Spleen (tissue), 11 donors: ENCODE measurements around the gene GAB2. TPM values are rescaled to one million over a fixed set of nuclear protein-coding genes. Genes with fewer than 3 reads are reported as not detected.

Experiments used
- DNase-seq: peaks from one replicate; pipeline ENCODE4 v3.0.0-alpha.2; 2020
- H3K27ac ChIP-seq, 8 donors: fragments of 200-600 bp; sonication (generic) in 7 of 8; 1 replicate in 4 of 8; 2 replicates in 4 of 8; pipeline versions ENCODE4 v1.5.0 to v1.8.0; 2016 to 2021; ENCODE audit warnings: inconsistent platforms in 4 of 8, mild to moderate bottlenecking in 4 of 8, moderate library complexity in 1 of 8
- H3K27me3 ChIP-seq, 7 donors: fragments of 200-600 bp; sonication (generic) in 6 of 7; replicated peaks in 1 of 7; 1 replicate in 4 of 7; 2 replicates in 3 of 7; pipeline versions ENCODE4 v1.5.0 to v1.8.0; 2016 to 2021; ENCODE audit warnings: inconsistent platforms in 3 of 7, mild to moderate bottlenecking in 1 of 7
- H3K36me3 ChIP-seq, 6 donors: fragments of 200-600 bp; sonication (generic) in 5 of 6; 1 replicate in 4 of 6; 2 replicates in 2 of 6; pipeline versions ENCODE4 v1.5.0 to v1.8.0; 2016 to 2021; ENCODE audit warnings: inconsistent platforms in 2 of 6
- H3K4me1 ChIP-seq, 6 donors: fragments of 200-600 bp; sonication (generic) in 5 of 6; 1 replicate in 3 of 6; 2 replicates in 3 of 6; pipeline versions ENCODE4 v1.5.0 to v1.8.0; 2016 to 2021; ENCODE audit warnings: inconsistent platforms in 3 of 6
- H3K4me3 ChIP-seq, 8 donors: fragments of 200-600 bp; sonication (generic) in 7 of 8; 1 replicate in 4 of 8; 2 replicates in 4 of 8; pipeline versions ENCODE4 v1.5.0 to v1.8.0; 2016 to 2021; ENCODE audit warnings: inconsistent platforms in 4 of 8, mild to moderate bottlenecking in 4 of 8, moderate library complexity in 2 of 8
- H3K9me3 ChIP-seq, 8 donors: fragments of 200-600 bp; sonication (generic) in 7 of 8; 1 replicate in 4 of 8; 2 replicates in 4 of 8; pipeline versions ENCODE4 v1.5.0 to v1.8.0; 2016 to 2021; ENCODE audit warnings: inconsistent platforms in 4 of 8
- CTCF ChIP-seq, 11 experiments: fragments of 200-600 bp in 7 of 11; fragments of 450-650 bp in 4 of 11; sonication (generic) in 4 of 11; IDR thresholded peaks in 8 of 11; conservative IDR thresholded peaks in 3 of 11; 1 replicate in 7 of 11; 2 replicates in 4 of 11; pipeline versions ENCODE4 v1.4.0 to v1.8.0; 2016 to 2021; ENCODE audit warnings: antibody characterized with exemption in 11 of 11, inconsistent platforms in 4 of 11, mild to moderate bottlenecking in 1 of 11
- POLR2A ChIP-seq, 3 donors: fragments of 450-650 bp; IDR thresholded peaks; one replicate each; pipeline ENCODE4 v1.5.1; 2017; ENCODE audit warnings: antibody characterized with exemption in 3 of 3, mild to moderate bottlenecking in 1 of 3
- POLR2AphosphoS5 ChIP-seq, 3 donors: sonication (generic); formaldehyde crosslinking; IDR thresholded peaks; one replicate each; pipeline ENCODE4 v1.5.1; 2017; ENCODE audit warnings: antibody characterized with exemption in 3 of 3
- WGBS, 5 donors: extraction: QIAGEN DNeasy Blood & Tissue Kit in 3 of 5; methylation state at CpG; one replicate each; pipeline versions ENCODE4 v1.1.5 to v1.1.7; 2013 to 2018; 5-methylcytosine and 5-hydroxymethylcytosine counted together
- intact Hi-C: fragments of 100-400 bp; cut with DNase I; formaldehyde crosslinking; loops from one replicate; pipeline ENCODE4 v1.15.0; 2023; ENCODE audit warnings: low total_unique reads
- polyA plus RNA-seq, 3 donors: library from polyadenylated mRNA; stranded (reverse); fragments of 200-250 nt; gene quantifications; one replicate each; pipeline ENCODE4 v1.2.1, GENCODE V29; 2013
- total RNA-seq, 7 donors: library from RNA; depleted of rRNA in 3 of 7; stranded (reverse); fragments of >200 nt in 3 of 7; fragmentation: NEBNext Ultra II Directional in 4 of 7; extraction: Animal tissue kit (Norgen Biotek cat#: 25700) in 4 of 7; gene quantifications; one replicate each; pipeline versions ENCODE4 v1.1.0 to v1.2.1, GENCODE V29; 2016 to 2021
- donor health status: healthy with polysubstance abuse.
- donor health status: DM: no; HTN: no; CAD: no; lungs with moderate emphysema.
- donor health status: DM: no; HTN: no; CAD: no.
- donor health status: Bipolar disorder and iron deficiency.
- donor health status: healthy.
- donor health status: DM: no; HTN: no; CAD: no.
- donor health status: DM: yes; HTN: yes; CAD: no.

The GAB2 gene
- total and polyA plus RNA-seq, 10 donors = 2.3 to 57.7 (median 47.0) TPM

DNA sequence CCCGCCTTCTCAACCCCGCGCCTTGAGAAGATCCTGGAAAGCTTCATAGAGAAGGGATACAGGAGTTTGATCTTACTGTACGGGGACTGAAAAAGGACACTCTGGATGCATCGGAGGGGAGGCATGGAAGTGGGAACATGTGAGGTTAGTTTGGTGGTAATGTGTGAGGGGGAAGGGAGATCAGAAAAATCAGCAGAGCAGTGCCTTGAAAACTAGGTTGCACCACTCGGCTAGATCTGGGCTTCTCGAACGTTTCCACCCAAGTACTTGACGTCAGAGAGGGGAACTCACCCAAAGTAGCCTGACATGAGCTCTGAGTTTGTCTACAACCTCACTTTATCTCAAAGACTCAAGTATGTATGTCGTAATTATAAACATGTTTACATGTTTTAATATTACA, 214.4 kb downstream of the GAB2 start:
- WGBS, 5 donors = 56 to 71% (median 61%) methylated on average over 10 of the region's 10 CpGs
- H3K36me3 ChIP-seq = peaks cover 0 to 72% (median 10%) of the 10 kb centered on the region in 6 donors
- peaks cover 0 to 21% (median 14%) of the 10 kb centered on the region in 6 donors for H3K4me1 ChIP-seq
- H3K4me3 ChIP-seq = peak overlapping the region in 2 of 8 donors; percentile 4 to 25
- H3K27ac ChIP-seq = peak overlapping the region in 3 of 8 donors; percentile 24 to 61 (median 34)
- DNase-seq = peak; percentile 12
- H3K27me3 ChIP-seq = no peaks in the 10 kb centered on the region
- H3K9me3 ChIP-seq = no peaks in the 10 kb centered on the region
- intact Hi-C loops = no loop called here
- no peak for TF ChIP-seq CTCF (IDR thresholded peaks at IDR 0.05 in 8 of 11, conservative IDR thresholded peaks at IDR 0.05 in 3 of 11)
- no peak for TF ChIP-seq POLR2AphosphoS5 (IDR thresholded peaks at IDR 0.05)
- no peak for TF ChIP-seq POLR2A (IDR thresholded peaks at IDR 0.05)

- Histone ChIP-seq H3K27me3 (no peaks in the 10 kb centered on the region), H3K9me3 (no peaks in the 10 kb centered on the region), H3K27ac (peak overlapping the region in 3 of 8 donors; percentile 24 to 61 (median 34)), H3K36me3 (peaks cover 0 to 72% (median 10%) of the 10 kb centered on the region in 6 donors), H3K4me1 (peaks cover 0 to 21% (median 14%) of the 10 kb centered on the region in 6 donors), H3K4me3 (peak overlapping the region in 2 of 8 donors; percentile 4 to 25)
- intact Hi-C loops = no loop called here
- DNase-seq = peak; percentile 14
- TF ChIP-seq CTCF (IDR thresholded peaks at IDR 0.05 in 8 of 11, conservative IDR thresholded peaks at IDR 0.05 in 3 of 11) (no peak), POLR2A (IDR thresholded peaks at IDR 0.05) (no peak), POLR2AphosphoS5 (IDR thresholded peaks at IDR 0.05) (no peak)
- 9 to 21% (median 17%) methylated on average over 3 of the region's 3 CpGs for WGBS, 5 donors
Observed at GRCh38 chr11:78202733-78203167, 214.9 kb downstream of the GAB2 start.

DNA sequence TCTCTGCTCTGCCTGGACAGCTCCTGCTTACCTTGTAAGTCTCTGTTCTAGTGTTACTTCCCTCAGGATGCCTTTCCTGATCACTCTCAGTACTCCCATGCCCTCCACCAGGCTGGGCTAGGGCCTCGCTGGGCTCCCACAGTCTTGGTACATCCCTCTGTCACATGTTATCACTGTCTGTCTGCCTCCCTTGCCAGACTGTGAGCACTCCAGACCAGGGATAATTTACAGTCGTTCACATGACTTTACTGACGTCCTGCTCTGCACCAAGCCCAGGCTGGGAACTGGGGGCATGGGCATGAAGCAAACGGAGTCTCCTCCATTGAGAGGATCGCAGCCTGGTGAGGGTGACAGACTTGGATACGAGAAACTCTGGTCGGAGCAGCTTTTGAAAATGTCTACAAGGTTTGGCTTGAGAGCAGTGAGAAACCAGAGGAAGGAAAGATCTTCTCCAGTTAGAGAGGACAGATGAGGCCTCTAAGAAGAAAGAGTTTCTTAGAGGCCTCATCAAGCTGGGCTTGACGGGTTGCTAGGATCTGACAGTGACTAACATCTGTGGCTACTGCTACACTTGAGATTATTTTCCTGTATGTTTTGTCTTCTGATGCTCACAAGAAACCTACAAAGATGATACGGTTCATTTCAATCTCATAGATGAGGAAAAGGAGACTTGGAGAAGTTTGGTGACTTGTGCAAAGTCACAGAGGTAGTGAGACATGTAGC, 216.4 kb downstream of the GAB2 start:
- Histone ChIP-seq H3K27me3 (no peaks in the 10 kb centered on the region), H3K4me1 (peaks cover 0 to 28% (median 14%) of the 10 kb centered on the region in 6 donors), H3K9me3 (no peaks in the 10 kb centered on the region), H3K27ac (no peak overlapping the region), H3K36me3 (peaks cover 0 to 65% (median 10%) of the 10 kb centered on the region in 6 donors), H3K4me3 (no peak overlapping the region)
- WGBS, 5 donors = 87 to 91% (median 87%) methylated on average over 9 of the region's 9 CpGs
- no peak for TF ChIP-seq POLR2AphosphoS5 (IDR thresholded peaks at IDR 0.05)
- TF ChIP-seq CTCF (IDR thresholded peaks at IDR 0.05 in 8 of 11, conservative IDR thresholded peaks at IDR 0.05 in 3 of 11) = no peak
- TF ChIP-seq POLR2A (IDR thresholded peaks at IDR 0.05) = no peak
- intact Hi-C loops = no loop called here
- DNase-seq = peak; percentile 38

DNA sequence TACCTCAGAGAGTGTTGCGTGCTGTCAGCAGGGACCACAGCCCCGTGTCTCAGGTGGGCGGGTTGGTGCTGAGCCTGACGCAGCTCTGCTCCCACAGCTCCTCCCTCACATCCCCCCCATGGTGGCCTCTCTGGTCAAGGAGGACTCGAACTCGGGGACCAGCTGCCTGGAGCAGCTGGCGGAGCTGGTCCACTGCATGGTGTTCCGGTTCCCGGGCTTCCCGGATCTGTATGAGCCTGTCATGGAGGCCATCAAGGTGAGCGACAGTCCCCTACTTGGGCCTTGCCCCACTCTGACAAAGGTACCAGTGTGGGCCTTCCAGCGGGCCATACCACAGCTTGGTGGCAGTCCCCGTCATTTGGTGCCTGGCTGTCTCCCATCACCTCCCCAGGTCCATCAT, 217.1 kb downstream of the GAB2 start:
- Histone ChIP-seq H3K27me3 (no peaks in the 10 kb centered on the region), H3K9me3 (no peaks in the 10 kb centered on the region), H3K4me1 (peaks cover 0 to 28% (median 14%) of the 10 kb centered on the region in 6 donors), H3K27ac (no peak overlapping the region), H3K36me3 (peaks cover 0 to 58% (median 9%) of the 10 kb centered on the region in 6 donors), H3K4me3 (no peak overlapping the region)
- WGBS, 5 donors = 90 to 98% (median 97%) methylated on average over 2 to 13 of the region's 13 CpGs
- intact Hi-C loops = no loop called here
- TF ChIP-seq POLR2A (IDR thresholded peaks at IDR 0.05) = no peak
- TF ChIP-seq CTCF (IDR thresholded peaks at IDR 0.05 in 8 of 11, conservative IDR thresholded peaks at IDR 0.05 in 3 of 11) = no peak
- TF ChIP-seq POLR2AphosphoS5 (IDR thresholded peaks at IDR 0.05) = no peak
- DNase-seq = peak; percentile 73
